ACC112 (cell line): ENCODE measurements around the gene FAM117B.
"Not testable (repeated sequence)": the region's sequence is repeated elsewhere in the genome, so short reads cannot be mapped to it uniquely, and the experiment has no call there.

Source experiments
- H2AFZ ChIP-seq: fragments of 200-600 bp; sonication (generic); one replicate; pipeline ENCODE4 v1.6.0; 2017; ENCODE audit warnings: antibody characterized with exemption, low read length; ENCODE audit not compliant: unreplicated experiment
- H3K27ac ChIP-seq: fragments of 200-600 bp; sonication (generic); 2 replicates; pipeline ENCODE4 v1.5.1; 2014; ENCODE audit warnings: low read depth, mild to moderate bottlenecking, antibody characterized with exemption, low read length, moderate library complexity
- H3K27me3 ChIP-seq: fragments of 200-600 bp; sonication (generic); 2 replicates; pipeline ENCODE4 v1.6.1; 2014; ENCODE audit warnings: mild to moderate bottlenecking, antibody characterized with exemption, low read length, moderate library complexity, mixed read lengths; ENCODE audit not compliant: insufficient read depth
- H3K36me3 ChIP-seq: fragments of 200-600 bp; sonication (generic); 2 replicates; pipeline ENCODE4 v1.6.1; 2016; ENCODE audit warnings: mild to moderate bottlenecking, antibody characterized with exemption, low read length, moderate library complexity, mixed read lengths; ENCODE audit not compliant: insufficient read depth
- H3K4me1 ChIP-seq: fragments of 200-600 bp; sonication (generic); one replicate; pipeline ENCODE4 v1.6.1; 2016; ENCODE audit warnings: low read length, mixed read lengths; ENCODE audit not compliant: insufficient read depth, unreplicated experiment, control insufficient read depth
- H3K4me3 ChIP-seq: fragments of 200-600 bp; sonication (generic); 2 replicates; pipeline ENCODE4 v1.5.1; 2014; ENCODE audit warnings: mild to moderate bottlenecking, low read depth, low read length
- H3K79me2 ChIP-seq: fragments of 200-600 bp; sonication (generic); one replicate; pipeline ENCODE4 v1.6.0; 2016; ENCODE audit warnings: low read length; ENCODE audit not compliant: control insufficient read depth, unreplicated experiment, insufficient read depth

Gene FAM117B

GRCh38 chr2:202778217-202778616, 143.4 kb downstream of the FAM117B start:
- no peak overlapping the region for H3K27ac ChIP-seq
- H3K79me2 ChIP-seq = no peaks in the 10 kb centered on the region
- no peak overlapping the region for H3K4me3 ChIP-seq
- H3K27me3 ChIP-seq = no peaks in the 10 kb centered on the region
- no peak overlapping the region for H2AFZ ChIP-seq
- H3K4me1 ChIP-seq = peaks cover 11% of the 10 kb centered on the region
- H3K36me3 ChIP-seq = no peaks in the 10 kb centered on the region

- no peak overlapping the region for H2AFZ ChIP-seq
- no peak overlapping the region for H3K27ac ChIP-seq
- H3K4me3 ChIP-seq = no peak overlapping the region
Measured at GRCh38 chr2:202780514-202781021, 145.8 kb downstream of the FAM117B start.

GRCh38 chr2:202782940-202783558, 148.3 kb downstream of the FAM117B start:
- Histone ChIP-seq H3K79me2 (no peaks in the 10 kb centered on the region), H3K4me1 (peaks cover 11% of the 10 kb centered on the region), H3K36me3 (no peaks in the 10 kb centered on the region), H3K4me3 (no peak overlapping the region), H3K27ac (no peak overlapping the region), H3K27me3 (no peaks in the 10 kb centered on the region), H2AFZ (no peak overlapping the region)

More at GRCh38 chr2:202780514-202781021, 145.8 kb downstream of the FAM117B start:
- Histone ChIP-seq H3K79me2 (no peaks in the 10 kb centered on the region), H3K4me1 (peaks cover 11% of the 10 kb centered on the region), H3K36me3 (no peaks in the 10 kb centered on the region), H3K27me3 (no peaks in the 10 kb centered on the region)

GRCh38 chr2:202786842-202787241, 152.1 kb downstream of the FAM117B start:
- no peak overlapping the region for H3K4me3 ChIP-seq
- H3K79me2 ChIP-seq = no peaks in the 10 kb centered on the region
- H3K27ac ChIP-seq = no peak overlapping the region
- no peaks in the 10 kb centered on the region for H3K27me3 ChIP-seq
- H3K4me1 ChIP-seq = no peaks in the 10 kb centered on the region
- H3K36me3 ChIP-seq = no peaks in the 10 kb centered on the region
- no peak overlapping the region for H2AFZ ChIP-seq

GRCh38 chr2:202790676-202791075, 155.9 kb downstream of the FAM117B start:
- Histone ChIP-seq H3K4me3 (no peak overlapping the region), H3K79me2 (no peaks in the 10 kb centered on the region), H3K27ac (no peak overlapping the region), H3K36me3 (no peaks in the 10 kb centered on the region), H3K27me3 (no peaks in the 10 kb centered on the region), H3K4me1 (no peaks in the 10 kb centered on the region), H2AFZ (no peak overlapping the region)

- Histone ChIP-seq H3K79me2 (no peaks in the 10 kb centered on the region), H3K27ac (no peak overlapping the region), H3K4me1 (peaks cover 10% of the 10 kb centered on the region), H3K4me3 (no peak overlapping the region), H3K36me3 (no peaks in the 10 kb centered on the region), H2AFZ (no peak overlapping the region), H3K27me3 (no peaks in the 10 kb centered on the region)
Measured at GRCh38 chr2:202797944-202798343, 163.2 kb downstream of the FAM117B start.

- H3K27me3 ChIP-seq, H3K27ac ChIP-seq, H3K36me3 ChIP-seq, H3K79me2 ChIP-seq, H3K4me3 ChIP-seq, H2AFZ ChIP-seq: not testable (repeated sequence)
- peaks cover 24% of the 10 kb centered on the region for H3K4me1 ChIP-seq
Measured at GRCh38 chr2:202805911-202806310, 171.1 kb downstream of the FAM117B start.

GRCh38 chr2:202807431-202808138, 172.8 kb downstream of the FAM117B start:
- Histone ChIP-seq H2AFZ (peak overlapping the region; percentile 71), H3K4me3 (peak overlapping the region; percentile 12; the same call in 1 of the 2 replicates), H3K4me1 (peaks cover 15% of the 10 kb centered on the region), H3K27ac (0 out of 2 replicates have a peak overlapping the region, but pooled peaks have one; percentile 15)
- H3K79me2 ChIP-seq, H3K27me3 ChIP-seq, H3K36me3 ChIP-seq: not testable (repeated sequence)

- Histone ChIP-seq H3K27ac (no peak overlapping the region), H3K27me3 (no peaks in the 10 kb centered on the region), H3K79me2 (no peaks in the 10 kb centered on the region), H3K36me3 (no peaks in the 10 kb centered on the region), H3K4me3 (no peak overlapping the region), H2AFZ (no peak overlapping the region), H3K4me1 (peaks cover 14% of the 10 kb centered on the region)
Measured at GRCh38 chr2:202808754-202809153, 174.0 kb downstream of the FAM117B start.

GRCh38 chr2:202813387-202813786, 178.6 kb downstream of the FAM117B start:
- Histone ChIP-seq H3K27ac (no peak overlapping the region), H3K79me2 (no peaks in the 10 kb centered on the region), H3K27me3 (no peaks in the 10 kb centered on the region), H3K4me1 (peaks cover 10% of the 10 kb centered on the region), H3K4me3 (no peak overlapping the region), H3K36me3 (peaks cover 8% of the 10 kb centered on the region; the same call in 1 of the 2 replicates), H2AFZ (no peak overlapping the region)

GRCh38 chr2:202814226-202814625, 179.5 kb downstream of the FAM117B start:
- Histone ChIP-seq H3K27ac (no peak overlapping the region), H3K79me2 (no peaks in the 10 kb centered on the region), H3K36me3 (peaks cover 8% of the 10 kb centered on the region; the same call in 1 of the 2 replicates), H2AFZ (no peak overlapping the region), H3K4me3 (no peak overlapping the region), H3K4me1 (peaks cover 10% of the 10 kb centered on the region), H3K27me3 (no peaks in the 10 kb centered on the region)
